IMR-90 (cell line): ENCODE results near the gene SLC1A1. TPM values are rescaled to one million over a fixed set of nuclear protein-coding genes. Genes with fewer than 3 reads are reported as not detected.

Experiments
- ATAC-seq: fragments of 200-7000 bp; cut with Tn5 transposase; 2 replicates; pipeline ENCODE4 v1.9.1; 2020; ENCODE audit warnings: low read depth, mild to moderate bottlenecking, moderate library complexity
- BruUV-seq: library from RNA; stranded (reverse); fragments of 400-500 nt; replicated peaks from 2 replicates; lab custom pipeline; 2021; lab: Mats Ljungman, UMichigan
- CTCF ChIA-PET: fragments of 300-600 bp; formaldehyde crosslinking; extraction: SDS; loops from one replicate; lab custom pipeline; 2021; ENCODE audit warnings: antibody characterized with exemption; lab: Yijun Ruan, JAX
- POLR2A ChIA-PET: fragments of 300-600 bp; sonication (Branson Sonifier 250); formaldehyde crosslinking; loops from one replicate; lab custom pipeline; 2022; ENCODE audit warnings: antibody characterized with exemption; ENCODE audit not compliant: unreplicated experiment; lab: Charles Lee
- DNase-seq: peaks from one replicate; pipeline ENCODE4 v3.0.0; 2013
- H2AFZ ChIP-seq: replicated peaks from 2 replicates; pipeline ENCODE3; 2013; ENCODE audit warnings: low read length, mild to moderate bottlenecking; ENCODE audit not compliant: poor library complexity
- H2AK5ac ChIP-seq: 2 replicates; pipeline ENCODE4 v1.6.1; 2013; ENCODE audit warnings: low read depth, low read length, inconsistent platforms
- H2AK9ac ChIP-seq: replicated peaks from 2 replicates; pipeline ENCODE3; 2013; ENCODE audit warnings: mild to moderate bottlenecking, low read depth, low read length, moderate library complexity; ENCODE audit not compliant: poor library complexity
- H2BK120ac ChIP-seq: 2 replicates; pipeline ENCODE4 v1.6.1; 2013; ENCODE audit warnings: low read depth, low read length, inconsistent platforms
- H2BK15ac ChIP-seq: 3 replicates; pipeline ENCODE4 v1.6.1; 2013; ENCODE audit warnings: low read depth, low read length, inconsistent platforms
- H2BK20ac ChIP-seq: 2 replicates; pipeline ENCODE4 v1.6.1; 2013; ENCODE audit warnings: low read depth, mild to moderate bottlenecking, inconsistent platforms, low read length, moderate library complexity
- H2BK5ac ChIP-seq: 2 replicates; pipeline ENCODE4 v1.6.1; 2013; ENCODE audit warnings: mild to moderate bottlenecking, low read depth, low read length, inconsistent platforms; ENCODE audit not compliant: poor library complexity, severe bottlenecking
- H3K14ac ChIP-seq: replicated peaks from 2 replicates; pipeline ENCODE4 v1.6.1; 2013; ENCODE audit warnings: low read depth, low read length, inconsistent platforms
- H3K18ac ChIP-seq: 2 replicates; pipeline ENCODE4 v1.6.1; 2013; ENCODE audit warnings: low read depth, low read length, control low read depth
- H3K23ac ChIP-seq: 2 replicates; pipeline ENCODE4 v1.6.1; 2013; ENCODE audit warnings: low read depth, low read length, inconsistent platforms
- H3K27ac ChIP-seq: 2 replicates; pipeline ENCODE4 v1.5.1; 2013; ENCODE audit warnings: mild to moderate bottlenecking, control low read depth, low read length; ENCODE audit not compliant: insufficient read depth
- H3K27me3 ChIP-seq: 2 replicates; pipeline ENCODE4 v1.6.1; 2013; ENCODE audit warnings: low read length; ENCODE audit not compliant: control insufficient read depth, insufficient read depth
- H3K36me3 ChIP-seq: 2 replicates; pipeline ENCODE4 v1.6.1; 2013; ENCODE audit warnings: low read length, mixed read lengths; ENCODE audit not compliant: control insufficient read depth, insufficient read depth
- H3K4ac ChIP-seq: 2 replicates; pipeline ENCODE4 v1.6.1; 2013; ENCODE audit warnings: low read depth, low read length, inconsistent platforms
- H3K4me1 ChIP-seq: 2 replicates; pipeline ENCODE4 v1.6.1; 2013; ENCODE audit warnings: low read length, mixed read lengths; ENCODE audit not compliant: control insufficient read depth, insufficient read depth
- H3K4me2 ChIP-seq: 2 replicates; pipeline ENCODE4 v1.6.1; 2013; ENCODE audit warnings: low read depth, mild to moderate bottlenecking, control low read depth, low read length, moderate library complexity
- H3K4me3 ChIP-seq: 2 replicates; pipeline ENCODE4 v1.5.1; 2013; ENCODE audit warnings: low read depth, mild to moderate bottlenecking, control low read depth, low read length, moderate library complexity; ENCODE audit not compliant: insufficient read depth
- H3K56ac ChIP-seq: 2 replicates; pipeline ENCODE4 v1.6.1; 2013; ENCODE audit warnings: low read length, inconsistent platforms; ENCODE audit not compliant: insufficient read depth; ENCODE audit errors: extremely low read depth
- H3K79me1 ChIP-seq, 2 experiments: 2 replicates each; pipeline ENCODE4 v1.6.1; 2013; ENCODE audit warnings: low read length in 2 of 2, inconsistent platforms in 1 of 2, low read depth in 1 of 2
- H3K9ac ChIP-seq: 2 replicates; pipeline ENCODE4 v1.6.1; 2013; ENCODE audit warnings: low read depth, low read length, control low read depth
- H3K9me1 ChIP-seq: 2 replicates; pipeline ENCODE4 v1.6.1; 2013; ENCODE audit warnings: low read length, inconsistent platforms; ENCODE audit not compliant: insufficient read depth
- H3K9me3 ChIP-seq: 2 replicates; pipeline ENCODE4 v1.6.1; 2013; ENCODE audit warnings: low read length; ENCODE audit not compliant: control insufficient read depth, insufficient read depth
- H4K20me1 ChIP-seq: 2 replicates; pipeline ENCODE4 v1.6.1; 2013; ENCODE audit warnings: low read length, inconsistent platforms; ENCODE audit not compliant: insufficient read depth
- H4K5ac ChIP-seq: 2 replicates; pipeline ENCODE4 v1.6.1; 2013; ENCODE audit warnings: mild to moderate bottlenecking, low read depth, low read length, control low read depth
- H4K8ac ChIP-seq, 2 experiments: 2 replicates each; pipeline ENCODE4 v1.6.1; 2013; ENCODE audit warnings: low read depth in 2 of 2, low read length in 2 of 2, control low read depth in 1 of 2, inconsistent platforms in 1 of 2
- H4K91ac ChIP-seq: 2 replicates; pipeline ENCODE4 v1.6.1; 2013; ENCODE audit warnings: low read depth, low read length, inconsistent platforms; ENCODE audit not compliant: insufficient read depth
- BHLHE40 ChIP-seq: fragments of 150-350 bp; IDR thresholded peaks from 2 replicates; pipeline ENCODE4 v1.6.1; 2016; ENCODE audit warnings: mild to moderate bottlenecking, low read depth, low read length
- CEBPB ChIP-seq: IDR thresholded peaks from 2 replicates; pipeline ENCODE4 v1.6.1; 2012; ENCODE audit warnings: low read depth, low read length, improper control_type of control experiment
- CHD1 ChIP-seq: IDR thresholded peaks from 2 replicates; pipeline ENCODE4 v1.6.1; 2012; ENCODE audit warnings: low read depth, low read length, improper control_type of control experiment
- CTCF ChIP-seq: conservative IDR thresholded peaks from 2 replicates; pipeline ENCODE4 v1.5.1; 2012; ENCODE audit warnings: mild to moderate bottlenecking, low read depth, low read length, improper control_type of control experiment
- ELK1 ChIP-seq: fragments of 150-350 bp; IDR thresholded peaks from 2 replicates; pipeline ENCODE4 v1.6.1; 2016; ENCODE audit warnings: low read depth, mild to moderate bottlenecking, low read length, moderate library complexity, borderline replicate concordance
- MAZ ChIP-seq: IDR thresholded peaks from 2 replicates; pipeline ENCODE4 v1.6.1; 2012; ENCODE audit warnings: low read depth, mild to moderate bottlenecking, low read length, improper control_type of control experiment, moderate library complexity, borderline replicate concordance
- MXI1 ChIP-seq: IDR thresholded peaks from 2 replicates; pipeline ENCODE4 v1.6.1; 2012; ENCODE audit warnings: low read depth, mild to moderate bottlenecking, low read length, moderate library complexity, borderline replicate concordance
- NFE2L2 ChIP-seq: fragments of 150-350 bp; IDR thresholded peaks from 2 replicates; pipeline ENCODE4 v1.6.1; 2016; ENCODE audit warnings: low read depth, mild to moderate bottlenecking, low read length
- RAD21 ChIP-seq: IDR thresholded peaks from 2 replicates; pipeline ENCODE4 v1.6.1; 2012; ENCODE audit warnings: low read length, improper control_type of control experiment
- RCOR1 ChIP-seq: IDR thresholded peaks from 2 replicates; pipeline ENCODE4 v1.6.1; 2012; ENCODE audit warnings: mild to moderate bottlenecking, low read length, improper control_type of control experiment; ENCODE audit not compliant: insufficient replicate concordance
- RFX5 ChIP-seq: IDR thresholded peaks from 2 replicates; pipeline ENCODE4 v1.8.0; 2012; ENCODE audit warnings: low read depth, mild to moderate bottlenecking, low read length, moderate library complexity
- SMC3 ChIP-seq: fragments of 150-350 bp; IDR thresholded peaks from 2 replicates; pipeline ENCODE4 v1.6.1; 2016; ENCODE audit warnings: low read depth, mild to moderate bottlenecking, antibody characterized with exemption, low read length, moderate library complexity
- WGBS, 2 experiments: methylation state at CpG; one replicate each; pipeline versions ENCODE4 v1.1.5 to v1.1.7; 2013; ENCODE audit warnings: missing lambda C conversion rate in 2 of 2; ENCODE audit not compliant: insufficient read length in 1 of 2; ENCODE audit errors: extremely low coverage in 2 of 2; 5-methylcytosine and 5-hydroxymethylcytosine counted together
- dilution Hi-C: fragments of 300-500 bp; cut with HindIII; formaldehyde crosslinking; loops from one replicate; pipeline ENCODE4 v1.14.3; 2018; ENCODE audit warnings: low sequenced_read_pairs; ENCODE audit not compliant: unreplicated experiment
- in situ Hi-C: fragments of 300-500 bp; cut with MboI; formaldehyde crosslinking; loops from 3 replicates; pipeline ENCODE4 v1.14.3; 2019; ENCODE audit warnings: low sequenced_read_pairs, inconsistent platforms, mixed read lengths
- intact Hi-C: fragments of 100-400 bp; cut with micrococcal nuclease; formaldehyde crosslinking; loops from 2 replicates; pipeline ENCODE4 v1.10.0; 2022
- polyA plus RNA-seq, 3 experiments: library from polyadenylated mRNA; depleted of rRNA; stranded (reverse); fragments of >200 nt; gene quantifications; 2 replicates each; pipeline ENCODE4 v1.2.3, GENCODE V29; 2012; ENCODE audit warnings: low replicate concordance in 1 of 3
- total RNA-seq: library from RNA; depleted of rRNA; stranded (reverse); fragments of >200 nt; gene quantifications from 2 replicates; pipeline ENCODE4 v1.2.3, GENCODE V29; 2012

SLC1A1 gene
- total and polyA plus RNA-seq, 2 of the 4 experiments (the other 2 are of a cell fraction), result 2.2 to 4.1 TPM

- Histone ChIP-seq H3K4me2 (no peak overlapping the region), H4K20me1 (no peaks in the 10 kb centered on the region), H2AK9ac (no peak overlapping the region), H3K18ac (no peak overlapping the region), H3K4me3 (no peak overlapping the region), H4K91ac (no peak overlapping the region), H3K4ac (no peak overlapping the region), H3K27ac (no peak overlapping the region), H2BK5ac (no peak overlapping the region), H3K9me3 (no peaks in the 10 kb centered on the region), H3K9ac (no peak overlapping the region), H3K14ac (no peak overlapping the region), H3K79me1 (no peaks in the 10 kb centered on the region), H3K56ac (no peak overlapping the region), H3K9me1 (no peaks in the 10 kb centered on the region), H4K8ac (no peak overlapping the region), H2AK5ac (no peak overlapping the region), H2BK120ac (no peak overlapping the region), H2AFZ (no peak overlapping the region), H2BK15ac (no peak overlapping the region), H3K23ac (no peak overlapping the region), H2BK20ac (no peak overlapping the region), H4K5ac (no peak overlapping the region), H3K36me3 (no peaks in the 10 kb centered on the region), H3K27me3 (no peaks in the 10 kb centered on the region), H3K4me1 (no peaks in the 10 kb centered on the region; the same call in 1 of the 2 replicates)
- POLR2A ChIA-PET, result no interaction called here
- in situ Hi-C loops, result no loop called here
- intact Hi-C loops, result no loop called here
- no peak for DNase-seq
- ATAC-seq, result no peak
- dilution Hi-C loops, result no loop called here
- CTCF ChIA-PET, result no interaction called here
- BruUV-seq, result no TSS peak
- 60% methylated on average over 2 of the region's 5 CpGs; no CpG with 5 or more reads in 1 of the 2 experiments for WGBS, 2 experiments
- TF ChIP-seq MAZ (no peak), BHLHE40 (no peak), RCOR1 (no peak), ELK1 (no peak), RFX5 (no peak), SMC3 (no peak), CEBPB (no peak), RAD21 (no peak), CTCF (no peak), NFE2L2 (no peak), CHD1 (no peak), MXI1 (no peak)
Observed at GRCh38 chr9:4615778-4616177, 125.5 kb downstream of the SLC1A1 start.
